Activated CD8-positive, alpha-beta memory T cell treated with anti-CD3 and anti-CD28 coated beads for 4 hours (primary cell): ENCODE measurements around the gene HTR3B.
A peak's percentile ranks its signal among the peaks of the same experiment; 100 is the strongest.

Experiments
- DNase-seq, 2 donors: peaks; one replicate each; pipeline ENCODE4 v3.0.0-alpha.2; 2020; ENCODE audit warnings: low read depth in 2 of 2

Gene HTR3B

GRCh38 chr11:113991170-113991569 lies 86.6 kb downstream of the HTR3B start:
- DNase-seq, result no peak

GRCh38 chr11:113991718-113992458 lies 87.3 kb downstream of the HTR3B start:
- no peak for DNase-seq

GRCh38 chr11:113992459-113993110 lies 88.0 kb downstream of the HTR3B start:
- no peak for DNase-seq

GRCh38 chr11:113994077-113994954 lies 89.7 kb downstream of the HTR3B start:
- peak in 1 of 2 donors; percentile 4 for DNase-seq
